ENCODE measurements around the gene ZNF668.
A peak's percentile ranks its signal among the peaks of the same experiment; 100 is the strongest.

Gene ZNF668

DNA sequence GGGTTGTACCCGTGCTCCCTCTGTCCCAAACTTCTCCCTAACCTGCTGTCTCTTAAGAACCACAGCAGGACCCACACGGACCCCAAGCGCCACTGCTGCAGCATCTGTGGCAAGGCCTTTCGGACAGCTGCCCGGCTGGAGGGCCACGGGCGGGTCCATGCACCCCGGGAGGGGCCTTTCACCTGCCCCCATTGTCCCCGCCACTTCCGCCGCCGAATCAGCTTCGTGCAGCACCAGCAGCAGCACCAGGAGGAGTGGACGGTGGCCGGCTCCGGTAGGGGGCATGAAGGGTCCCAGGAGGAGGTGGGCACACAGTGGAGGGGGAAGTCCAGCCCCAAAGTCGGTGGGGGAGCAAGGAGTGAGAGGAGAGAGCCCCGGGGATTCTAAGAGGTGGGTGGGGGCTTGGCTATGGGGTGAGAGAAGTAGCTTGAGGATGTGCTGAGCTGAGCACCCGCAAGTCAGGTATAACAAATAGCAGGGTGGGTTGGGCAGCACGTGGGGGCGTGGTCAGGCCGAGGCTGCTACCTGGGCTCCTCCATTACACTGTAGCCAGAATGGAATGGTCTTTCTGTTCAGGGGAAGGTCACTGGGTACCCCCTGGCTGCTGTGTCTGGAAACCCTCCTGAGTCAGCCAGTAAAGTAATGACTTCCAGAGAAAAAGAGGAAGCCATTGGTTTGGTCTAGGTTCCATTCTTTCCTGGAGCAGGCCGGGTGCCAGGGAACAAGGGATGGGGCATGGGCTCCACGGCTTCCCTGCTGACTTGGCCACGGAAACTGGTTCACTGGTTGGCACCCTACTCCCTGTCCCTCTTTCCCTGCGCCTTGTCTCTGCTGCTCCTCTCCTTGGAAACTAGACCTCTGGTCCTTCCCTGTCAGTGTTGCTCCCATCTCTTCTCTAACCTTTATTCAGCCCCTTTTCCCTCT lies 7.7 kb upstream of the ZNF668 start:
- no peak for DNase-seq (ENCODE audit: low read depth in 2 of 2)

DNA sequence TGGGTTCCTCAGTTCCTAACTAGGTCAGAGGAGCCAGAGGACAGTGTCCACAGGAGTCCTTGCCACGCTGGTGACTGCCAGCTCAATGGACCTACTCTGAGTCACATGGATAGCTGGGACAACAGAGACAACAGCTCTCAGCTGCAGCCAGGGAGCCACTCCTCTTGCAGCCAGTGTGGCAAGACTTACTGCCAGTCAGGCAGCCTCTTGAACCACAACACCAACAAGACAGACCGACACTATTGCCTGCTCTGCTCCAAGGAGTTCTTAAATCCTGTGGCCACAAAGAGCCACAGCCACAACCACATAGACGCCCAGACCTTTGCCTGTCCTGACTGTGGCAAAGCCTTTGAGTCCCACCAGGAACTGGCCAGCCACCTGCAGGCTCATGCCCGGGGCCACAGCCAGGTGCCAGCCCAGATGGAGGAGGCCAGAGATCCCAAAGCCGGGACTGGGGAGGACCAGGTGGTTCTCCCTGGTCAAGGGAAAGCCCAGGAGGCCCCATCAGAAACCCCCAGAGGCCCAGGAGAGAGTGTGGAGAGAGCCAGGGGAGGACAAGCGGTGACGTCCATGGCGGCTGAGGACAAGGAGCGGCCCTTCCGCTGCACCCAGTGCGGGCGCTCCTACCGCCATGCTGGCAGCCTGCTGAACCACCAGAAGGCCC lies 6.8 kb upstream of the ZNF668 start:
- DNase-seq (ENCODE audit: low read depth in 2 of 2): no peak

DNA sequence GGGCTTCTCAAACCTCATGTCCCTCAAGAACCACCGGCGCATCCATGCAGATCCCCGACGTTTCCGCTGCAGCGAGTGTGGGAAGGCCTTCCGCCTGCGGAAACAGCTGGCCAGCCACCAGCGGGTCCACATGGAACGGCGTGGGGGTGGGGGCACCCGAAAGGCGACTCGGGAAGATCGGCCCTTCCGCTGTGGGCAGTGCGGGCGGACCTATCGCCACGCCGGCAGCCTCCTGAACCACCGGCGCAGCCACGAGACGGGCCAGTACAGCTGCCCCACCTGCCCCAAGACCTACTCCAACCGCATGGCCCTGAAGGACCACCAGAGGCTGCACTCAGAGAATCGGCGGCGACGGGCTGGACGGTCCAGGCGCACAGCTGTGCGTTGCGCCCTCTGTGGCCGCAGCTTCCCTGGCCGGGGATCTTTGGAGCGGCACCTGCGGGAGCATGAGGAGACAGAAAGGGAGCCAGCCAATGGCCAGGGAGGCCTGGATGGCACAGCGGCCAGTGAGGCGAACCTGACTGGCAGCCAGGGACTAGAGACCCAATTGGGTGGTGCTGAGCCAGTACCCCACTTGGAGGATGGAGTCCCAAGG lies 6.1 kb upstream of the ZNF668 start:
- no peak for DNase-seq (ENCODE audit: low read depth in 2 of 2)

DNA sequence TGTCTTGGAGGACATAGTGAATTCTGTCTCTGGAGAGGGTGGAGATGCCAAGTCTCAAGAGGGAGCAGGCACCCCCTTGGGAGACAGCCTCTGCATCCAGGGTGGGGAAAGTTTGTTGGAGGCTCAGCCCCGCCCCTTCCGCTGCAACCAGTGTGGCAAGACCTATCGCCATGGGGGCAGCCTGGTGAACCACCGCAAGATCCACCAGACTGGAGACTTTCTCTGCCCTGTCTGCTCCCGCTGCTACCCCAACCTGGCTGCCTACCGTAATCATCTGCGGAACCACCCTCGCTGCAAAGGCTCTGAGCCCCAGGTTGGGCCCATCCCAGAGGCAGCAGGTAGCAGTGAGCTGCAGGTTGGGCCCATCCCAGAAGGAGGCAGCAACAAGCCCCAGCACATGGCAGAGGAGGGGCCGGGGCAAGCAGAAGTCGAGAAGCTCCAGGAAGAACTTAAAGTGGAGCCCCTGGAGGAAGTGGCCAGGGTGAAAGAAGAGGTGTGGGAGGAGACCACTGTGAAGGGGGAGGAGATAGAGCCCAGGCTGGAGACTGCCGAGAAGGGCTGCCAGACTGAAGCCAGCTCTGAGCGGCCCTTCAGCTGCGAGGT lies 5.4 kb upstream of the ZNF668 start:
- DNase-seq (ENCODE audit: low read depth in 2 of 2): no peak

DNA sequence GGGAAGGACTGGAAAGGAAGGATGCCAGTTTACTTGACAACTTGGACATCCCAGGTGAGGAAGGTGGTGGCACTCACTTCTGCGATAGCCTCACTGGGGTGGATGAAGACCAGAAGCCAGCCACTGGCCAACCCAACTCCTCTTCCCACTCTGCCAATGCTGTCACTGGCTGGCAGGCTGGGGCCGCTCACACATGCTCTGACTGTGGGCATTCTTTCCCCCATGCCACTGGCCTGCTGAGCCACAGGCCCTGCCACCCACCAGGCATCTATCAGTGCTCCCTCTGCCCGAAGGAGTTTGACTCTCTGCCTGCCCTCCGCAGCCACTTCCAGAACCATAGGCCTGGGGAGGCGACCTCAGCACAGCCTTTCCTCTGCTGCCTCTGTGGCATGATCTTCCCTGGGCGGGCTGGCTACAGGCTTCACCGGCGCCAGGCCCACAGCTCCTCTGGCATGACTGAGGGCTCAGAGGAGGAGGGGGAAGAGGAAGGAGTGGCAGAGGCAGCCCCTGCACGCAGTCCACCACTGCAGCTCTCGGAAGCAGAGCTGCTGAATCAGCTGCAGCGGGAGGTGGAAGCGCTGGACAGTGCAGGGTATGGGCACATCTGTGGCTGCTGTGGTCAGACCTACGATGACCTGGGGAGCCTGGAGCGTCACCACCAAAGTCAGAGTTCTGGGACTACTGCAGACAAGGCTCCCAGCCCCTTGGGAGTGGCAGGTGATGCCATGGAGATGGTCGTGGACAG lies 4.7 kb upstream of the ZNF668 start:
- no peak for DNase-seq (ENCODE audit: low read depth in 2 of 2)

DNA sequence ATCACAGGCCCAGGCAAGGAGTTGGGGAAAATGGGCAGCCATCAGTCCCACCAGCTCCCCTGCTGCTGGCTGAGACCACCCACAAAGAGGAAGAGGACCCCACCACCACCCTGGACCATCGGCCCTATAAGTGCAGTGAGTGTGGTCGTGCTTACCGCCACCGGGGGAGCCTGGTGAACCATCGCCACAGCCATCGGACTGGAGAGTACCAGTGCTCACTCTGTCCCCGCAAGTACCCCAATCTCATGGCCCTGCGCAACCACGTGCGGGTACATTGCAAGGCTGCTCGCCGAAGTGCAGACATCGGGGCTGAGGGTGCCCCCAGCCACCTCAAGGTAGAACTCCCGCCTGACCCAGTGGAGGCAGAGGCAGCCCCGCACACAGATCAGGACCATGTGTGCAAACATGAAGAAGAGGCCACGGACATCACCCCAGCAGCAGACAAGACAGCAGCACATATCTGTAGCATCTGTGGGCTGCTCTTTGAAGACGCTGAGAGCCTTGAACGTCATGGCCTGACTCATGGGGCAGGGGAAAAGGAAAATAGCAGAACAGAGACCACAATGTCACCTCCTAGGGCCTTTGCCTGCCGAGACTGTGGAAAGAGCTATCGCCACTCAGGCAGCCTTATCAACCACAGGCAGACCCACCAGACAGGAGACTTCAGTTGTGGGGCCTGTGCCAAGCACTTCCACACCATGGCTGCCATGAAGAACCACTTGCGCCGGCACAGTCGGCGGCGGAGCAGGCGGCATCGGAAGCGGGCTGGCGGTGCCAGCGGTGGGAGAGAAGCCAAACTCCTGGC lies 3.8 kb upstream of the ZNF668 start:
- DNase-seq (ENCODE audit: low read depth in 2 of 2): no peak

DNA sequence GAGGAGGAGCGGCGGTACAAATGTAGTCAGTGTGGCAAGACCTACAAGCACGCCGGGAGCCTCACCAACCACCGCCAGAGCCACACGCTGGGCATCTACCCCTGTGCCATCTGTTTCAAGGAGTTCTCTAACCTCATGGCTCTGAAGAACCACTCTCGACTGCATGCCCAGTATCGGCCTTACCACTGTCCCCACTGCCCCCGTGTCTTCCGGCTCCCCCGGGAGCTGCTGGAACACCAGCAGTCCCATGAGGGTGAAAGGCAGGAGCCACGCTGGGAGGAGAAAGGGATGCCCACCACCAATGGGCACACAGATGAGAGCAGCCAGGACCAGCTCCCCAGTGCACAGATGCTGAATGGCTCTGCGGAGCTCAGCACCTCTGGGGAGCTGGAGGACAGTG lies 3.0 kb upstream of the ZNF668 start:
- no peak for DNase-seq (ENCODE audit: low read depth in 2 of 2)

DNA sequence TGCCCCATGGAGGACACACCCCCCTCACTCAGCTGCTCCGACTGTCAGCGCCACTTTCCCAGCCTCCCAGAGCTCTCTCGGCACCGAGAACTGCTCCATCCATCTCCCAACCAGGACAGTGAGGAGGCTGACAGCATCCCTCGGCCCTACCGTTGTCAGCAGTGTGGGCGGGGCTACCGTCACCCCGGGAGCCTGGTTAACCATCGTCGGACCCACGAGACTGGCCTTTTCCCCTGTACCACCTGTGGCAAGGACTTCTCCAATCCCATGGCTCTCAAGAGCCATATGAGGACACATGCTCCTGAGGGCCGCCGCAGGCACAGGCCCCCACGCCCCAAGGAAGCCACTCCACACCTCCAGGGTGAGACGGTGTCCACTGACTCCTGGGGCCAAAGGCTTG lies 2.3 kb upstream of the ZNF668 start:
- no peak for DNase-seq (ENCODE audit: low read depth in 2 of 2)

DNA sequence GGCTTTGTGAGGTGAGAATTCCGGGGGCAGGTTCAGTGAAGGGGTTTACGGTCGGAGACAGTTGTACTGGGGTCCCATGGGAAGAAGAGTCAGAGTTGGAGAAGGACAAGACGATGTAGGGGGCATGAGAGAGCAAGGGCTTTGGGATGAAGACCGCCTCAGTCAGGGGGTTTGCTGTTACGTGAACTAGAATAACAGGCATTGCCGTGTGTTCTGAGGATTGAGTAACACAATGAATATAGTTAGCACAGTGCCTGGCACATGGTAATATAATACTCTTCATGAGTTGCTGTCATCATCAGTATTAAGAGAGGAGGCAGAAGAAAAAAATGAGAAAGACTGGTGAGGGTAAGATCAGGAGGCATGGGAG lies 759 bp upstream of the ZNF668 start:
- DNase-seq (ENCODE audit: low read depth in 2 of 2): no peak

DNA sequence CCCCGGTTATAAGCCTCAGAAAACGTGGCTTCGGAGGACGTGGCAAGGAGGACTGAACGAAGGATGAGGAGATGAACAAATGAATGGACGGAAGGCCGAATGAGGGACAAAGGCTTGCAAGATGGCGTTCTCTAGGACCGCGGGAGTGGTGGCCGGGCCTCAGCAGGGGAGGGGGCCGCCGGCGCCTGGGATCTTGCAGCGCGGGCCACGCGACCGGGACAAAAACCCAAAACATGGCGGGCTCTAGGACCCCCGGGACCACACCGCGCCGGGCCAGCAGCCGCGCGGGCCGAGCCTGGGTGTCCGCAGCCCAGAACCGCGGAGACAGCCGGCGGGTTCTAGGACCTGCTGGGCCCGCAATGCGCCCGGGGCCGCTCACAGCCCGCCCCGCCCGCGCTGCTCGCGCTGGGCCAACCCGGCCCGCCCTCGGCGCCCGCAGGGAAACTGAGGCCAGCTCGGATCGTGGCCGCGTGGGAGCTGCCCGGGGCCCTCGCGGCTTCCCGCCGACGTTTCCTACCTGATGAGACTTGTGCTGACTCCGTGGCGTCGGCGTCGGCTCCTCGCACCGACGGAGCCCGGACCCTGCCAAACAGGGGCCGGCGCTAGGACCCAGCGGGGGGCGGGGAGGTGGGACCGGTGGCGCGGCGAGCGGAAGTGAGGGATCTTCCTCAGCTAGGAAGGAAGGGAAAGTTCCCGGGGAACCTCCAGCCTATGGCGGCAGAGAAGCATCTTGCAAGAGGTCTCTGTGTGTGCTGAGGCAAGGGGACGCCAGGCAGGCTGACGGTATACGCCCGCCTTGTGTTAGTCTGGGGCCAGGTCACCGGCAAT lies 684 bp downstream of the ZNF668 start:
- peak; percentile 53 to 86 for DNase-seq (ENCODE audit: low read depth in 2 of 2)

DNA sequence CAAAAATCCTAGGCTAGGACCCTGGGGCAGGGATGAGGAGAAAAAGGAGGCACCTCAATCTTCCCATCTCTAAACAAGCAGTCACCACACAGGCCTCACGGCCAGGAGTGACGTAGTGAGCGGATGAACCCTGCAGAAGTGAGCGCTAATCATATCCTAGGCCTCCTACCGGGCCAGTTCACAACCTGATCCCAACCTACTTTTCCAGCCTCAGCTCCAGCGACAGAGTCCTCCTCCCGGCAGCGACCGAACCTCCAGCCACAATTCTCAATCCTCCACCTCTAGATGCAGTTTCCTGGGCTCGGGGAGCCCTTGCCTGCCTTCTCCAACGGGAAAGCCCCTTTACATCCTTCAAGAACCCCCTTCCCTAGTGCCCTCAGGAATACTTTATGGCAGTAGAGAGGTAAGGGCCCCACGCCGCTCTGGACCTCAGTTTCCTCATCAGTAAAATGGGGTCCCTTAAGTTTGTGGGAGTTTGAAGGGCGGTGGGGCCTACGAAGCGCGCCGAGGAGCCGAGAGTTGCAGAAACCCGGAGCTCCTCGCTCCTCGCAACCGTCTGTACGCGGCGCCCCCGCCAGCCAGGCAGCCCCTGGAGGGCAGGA lies 1.4 kb downstream of the ZNF668 start:
- DNase-seq (ENCODE audit: low read depth in 2 of 2): no peak

DNA sequence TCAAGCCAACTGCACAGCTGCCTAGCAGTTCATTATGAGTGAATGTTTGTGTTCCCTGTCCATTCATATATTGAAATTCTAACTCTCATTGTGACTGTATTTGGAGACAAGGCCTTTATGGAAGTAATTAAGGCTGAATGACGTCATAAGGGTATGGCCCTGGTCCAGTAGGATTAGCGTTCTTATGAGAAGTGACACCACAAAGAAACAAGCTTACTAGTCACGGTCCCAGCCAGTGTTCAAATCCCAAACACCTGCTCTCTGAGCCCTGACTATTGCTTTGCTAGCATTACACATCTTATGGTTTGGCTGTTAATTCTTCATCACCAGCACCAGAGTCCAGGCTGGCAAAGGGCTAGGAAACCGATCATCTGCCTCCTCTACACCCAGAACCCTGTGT lies 2.2 kb downstream of the ZNF668 start:
- no peak for DNase-seq (ENCODE audit: low read depth in 2 of 2)

DNA sequence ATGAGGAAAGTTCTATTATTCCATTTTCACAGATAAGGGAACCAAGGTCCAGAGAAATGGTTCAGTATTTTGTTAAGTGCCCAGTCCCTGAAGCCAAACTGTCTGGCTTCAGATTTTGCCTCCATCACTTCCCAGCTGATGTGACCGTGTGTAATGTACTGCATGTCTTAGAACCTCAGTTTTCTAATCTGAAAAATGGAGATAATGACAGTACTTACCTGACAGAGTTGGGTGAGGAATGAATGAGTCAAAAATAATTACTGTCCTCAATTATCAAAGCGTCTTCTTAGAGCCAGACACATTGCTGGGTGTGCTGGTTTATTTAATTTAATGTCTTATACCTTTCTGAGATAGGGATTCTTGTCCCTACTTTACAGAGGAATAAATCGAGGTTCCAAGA lies 6.7 kb downstream of the ZNF668 start:
- DNase-seq (ENCODE audit: low read depth in 2 of 2): no peak

DNA sequence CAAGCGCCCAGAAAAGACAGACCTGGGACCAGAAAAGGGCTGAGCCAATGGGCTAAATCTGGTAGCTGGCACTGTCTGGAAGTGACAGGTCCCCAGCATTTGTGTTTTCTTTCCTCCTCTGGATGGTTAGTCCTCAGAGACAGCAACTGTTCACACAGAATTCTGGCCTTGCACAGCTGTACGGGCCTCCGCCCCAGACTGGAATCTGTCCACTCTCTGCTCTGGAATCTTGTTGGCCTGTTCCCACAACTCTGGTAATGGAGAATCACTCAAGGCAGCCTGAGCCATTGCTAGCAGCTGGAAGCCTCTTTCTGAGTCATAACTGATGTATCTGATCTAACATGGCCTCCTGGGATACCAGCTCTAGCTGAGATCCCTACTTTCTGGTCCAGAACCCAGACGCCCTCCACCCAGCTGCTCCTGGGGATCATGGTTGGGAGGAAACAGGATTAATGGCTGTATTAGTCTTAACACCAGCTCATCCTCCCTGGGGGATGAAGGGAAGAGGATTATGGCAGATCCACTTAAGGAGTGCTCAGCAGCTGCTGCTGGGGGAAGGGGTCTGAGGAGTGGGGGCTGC lies 9.1 kb downstream of the ZNF668 start:
- DNase-seq (ENCODE audit: low read depth in 2 of 2): no peak

DNA sequence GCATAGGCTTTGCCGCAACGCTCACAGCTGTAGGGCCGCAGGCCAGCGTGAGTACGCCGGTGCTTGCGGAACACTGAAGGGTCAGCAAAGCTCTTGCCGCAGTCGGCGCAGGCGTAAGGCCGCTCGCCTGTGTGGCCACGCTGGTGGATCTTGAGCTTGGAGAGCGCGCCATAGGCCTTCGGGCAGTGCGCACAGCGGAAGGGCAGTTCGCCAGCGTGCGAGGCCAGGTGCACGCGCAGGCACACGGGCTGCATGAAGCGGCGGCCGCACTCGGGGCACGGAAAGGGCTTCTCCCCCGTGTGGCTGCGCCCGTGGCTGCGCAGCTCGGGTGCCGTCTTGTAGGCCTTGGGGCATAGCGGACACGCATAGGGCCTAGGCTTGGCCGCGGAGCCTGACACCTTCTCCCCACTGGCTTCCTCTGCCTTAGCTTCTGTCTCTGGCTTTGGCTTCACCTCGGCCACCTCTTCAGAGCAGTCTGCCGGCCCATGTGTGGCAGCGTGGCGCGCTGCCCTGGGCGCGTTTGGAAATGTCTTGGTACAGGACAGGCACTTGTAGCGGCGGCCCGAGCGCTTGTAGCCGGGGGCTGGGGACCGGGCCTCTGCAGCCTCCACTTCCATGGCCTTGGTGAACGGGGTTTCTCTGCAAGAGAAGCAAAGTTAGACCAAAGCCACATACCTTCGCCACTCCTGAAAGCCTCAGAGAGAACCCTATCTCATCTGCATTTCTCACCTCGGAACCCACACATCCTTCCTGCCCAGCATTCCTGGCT lies 10.0 kb downstream of the ZNF668 start:
- DNase-seq (ENCODE audit: low read depth in 2 of 2): no peak

DNA sequence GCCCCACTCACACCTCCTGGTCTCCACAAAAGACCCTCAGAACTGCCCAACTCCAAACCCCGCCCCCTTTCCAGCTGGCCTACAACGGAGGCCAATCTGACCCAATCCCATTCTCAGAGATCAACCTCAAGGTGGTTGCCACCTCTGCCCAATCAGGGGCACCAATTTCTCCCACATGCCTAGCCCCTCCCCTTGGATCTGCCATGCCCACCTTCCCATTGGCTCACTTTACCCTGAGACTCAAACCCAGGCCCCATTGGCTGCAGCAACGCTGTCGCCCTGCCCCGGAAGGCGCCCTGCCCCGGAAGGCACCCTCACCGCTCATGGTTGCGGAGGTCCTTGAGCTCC lies 10.6 kb downstream of the ZNF668 start:
- no peak for DNase-seq (ENCODE audit: low read depth in 2 of 2)

DNA sequence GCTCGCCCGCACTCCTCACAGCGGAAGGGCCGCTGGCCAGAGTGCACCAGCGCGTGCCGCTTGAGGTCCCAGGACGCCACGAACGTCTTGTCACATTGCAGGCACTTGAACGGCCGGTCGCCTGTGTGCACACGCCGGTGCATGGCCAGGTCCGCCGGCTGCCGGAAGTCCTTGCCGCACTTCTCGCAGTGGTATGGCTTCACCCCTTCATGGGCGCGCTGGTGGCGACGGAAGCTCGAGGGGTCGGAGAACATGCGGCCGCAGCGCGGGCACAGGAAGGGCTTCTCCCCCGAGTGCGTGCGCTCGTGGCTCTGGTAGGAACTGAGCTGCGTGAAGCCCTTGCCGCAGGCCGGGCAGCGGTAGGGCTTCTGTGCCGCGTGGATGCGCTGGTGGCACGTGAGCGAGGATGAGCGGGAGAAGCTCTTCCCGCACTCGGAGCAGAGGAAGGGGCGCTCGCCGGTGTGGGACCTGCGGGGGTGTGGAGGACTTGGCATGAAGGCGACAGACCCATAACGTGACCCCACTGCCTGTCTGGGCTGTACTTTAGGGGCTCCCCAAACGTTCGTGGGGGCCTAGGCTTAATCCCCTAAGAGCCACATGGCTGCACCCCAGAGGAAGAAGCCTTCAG lies 12.1 kb downstream of the ZNF668 start:
- DNase-seq (ENCODE audit: low read depth in 2 of 2): no peak

DNA sequence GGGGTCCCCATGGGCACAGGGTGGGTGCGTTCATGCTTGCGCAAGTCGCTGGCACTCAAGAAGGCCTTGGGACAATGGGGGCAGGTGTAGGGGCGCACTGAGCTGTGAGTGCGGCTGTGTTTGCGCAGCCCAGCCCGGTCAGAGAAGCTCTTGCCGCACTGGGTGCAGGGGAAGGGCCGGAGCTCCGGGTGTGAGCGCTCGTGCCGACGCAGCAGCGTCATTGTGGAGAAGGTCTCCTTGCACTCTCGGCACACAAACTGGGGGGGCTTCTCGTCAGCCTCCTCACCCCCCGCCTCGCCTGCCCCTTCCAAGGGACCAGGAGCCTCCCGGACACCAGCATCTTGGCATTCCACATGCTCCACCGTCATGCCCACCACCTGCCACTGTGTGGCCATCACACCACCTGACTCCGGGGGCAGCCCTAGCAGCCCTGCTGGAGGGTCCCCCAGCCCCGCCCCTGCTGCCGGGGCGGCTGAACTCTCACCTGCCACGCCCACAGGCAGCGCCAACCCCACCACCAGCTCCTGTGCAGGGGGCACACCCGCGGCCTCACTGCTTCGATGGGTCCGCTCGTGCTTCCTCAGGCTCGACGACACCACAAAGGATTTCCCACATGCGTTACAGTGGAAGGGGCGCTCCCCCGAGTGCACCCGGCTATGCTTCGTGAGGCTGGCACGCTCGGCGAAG lies 12.8 kb downstream of the ZNF668 start:
- no peak for DNase-seq (ENCODE audit: low read depth in 2 of 2)
